Hematopoietic multipotent progenitor cell treated with erythropoietin and hydrocortisone succinate and interleukin-3 and kit ligand, for 8 days (in vitro differentiated cells): ENCODE results near the gene FAM167B.
"Not testable (repeated sequence)": the region's sequence is repeated elsewhere in the genome, so short reads cannot be mapped to it uniquely, and the experiment has no call there.

Experiments used
- DNase-seq: peaks from one replicate; pipeline ENCODE4 v3.0.0-alpha.2; 2015

Gene FAM167B

DNA sequence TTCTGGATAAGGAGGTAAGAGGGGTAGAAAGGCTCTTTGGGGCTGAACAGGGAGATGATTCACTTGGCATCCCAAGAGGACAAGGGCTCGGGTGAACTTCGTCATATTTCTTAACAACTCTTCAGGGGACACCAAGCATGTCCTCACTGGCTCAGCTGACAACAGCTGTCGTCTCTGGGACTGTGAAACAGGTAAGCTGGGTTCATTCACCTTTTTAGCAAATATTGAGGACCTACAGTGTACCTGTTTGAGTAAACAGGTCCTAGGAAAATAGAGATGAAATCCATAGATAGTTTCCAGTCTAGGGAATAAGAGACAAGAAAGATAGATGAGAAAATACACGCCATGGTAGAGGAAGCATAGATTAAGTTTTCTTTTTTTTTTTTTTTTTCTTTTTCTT is 22.7 kb upstream of the FAM167B start:
- DNase-seq = no peak

DNA sequence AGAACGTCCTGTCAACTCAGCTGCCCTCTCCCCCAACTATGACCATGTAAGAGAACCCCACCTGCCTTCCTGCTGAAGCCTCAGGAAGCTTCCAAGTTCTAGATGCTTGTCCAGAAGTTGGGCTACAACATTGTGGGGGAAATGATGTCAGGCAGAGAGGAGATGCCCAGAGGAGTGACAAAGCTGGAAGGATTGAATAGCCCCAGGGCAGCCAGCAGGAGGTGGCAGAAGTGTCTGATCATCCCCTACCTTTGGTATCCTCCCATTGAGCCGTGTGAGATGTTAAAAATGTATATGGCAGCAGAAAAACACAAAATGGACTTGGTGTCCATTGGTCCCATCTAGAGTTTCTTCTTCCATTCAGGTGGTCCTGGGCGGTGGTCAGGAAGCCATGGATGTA is 18.3 kb upstream of the FAM167B start:
- no peak for DNase-seq

GRCh38 chr1:32231843-32232432 is 15.1 kb upstream of the FAM167B start:
- DNase-seq = no peak

- DNase-seq = no peak
These were observed 14.3 kb upstream of the FAM167B start for GRCh38 chr1:32232558-32233304.

DNA sequence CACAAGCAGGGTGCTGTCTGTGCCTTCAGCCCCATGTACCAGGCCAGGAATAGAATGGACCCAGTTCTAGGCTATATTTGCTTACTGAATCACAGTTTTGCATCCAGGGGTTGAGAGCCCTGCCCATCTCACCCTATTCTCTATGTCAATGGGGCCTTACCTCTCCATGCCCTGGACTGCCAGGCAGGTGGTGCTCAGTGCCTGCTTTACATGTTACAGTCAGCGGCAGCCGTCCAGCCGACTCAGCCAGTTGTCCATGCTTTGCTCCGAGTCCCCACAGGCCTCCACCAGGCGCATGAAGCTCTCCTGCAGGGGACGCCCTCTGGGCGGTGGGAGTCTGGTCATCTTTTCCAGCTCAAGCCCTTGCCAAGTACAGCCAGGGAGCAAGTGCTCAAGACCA is 12.2 kb upstream of the FAM167B start:
- DNase-seq = no peak

DNA sequence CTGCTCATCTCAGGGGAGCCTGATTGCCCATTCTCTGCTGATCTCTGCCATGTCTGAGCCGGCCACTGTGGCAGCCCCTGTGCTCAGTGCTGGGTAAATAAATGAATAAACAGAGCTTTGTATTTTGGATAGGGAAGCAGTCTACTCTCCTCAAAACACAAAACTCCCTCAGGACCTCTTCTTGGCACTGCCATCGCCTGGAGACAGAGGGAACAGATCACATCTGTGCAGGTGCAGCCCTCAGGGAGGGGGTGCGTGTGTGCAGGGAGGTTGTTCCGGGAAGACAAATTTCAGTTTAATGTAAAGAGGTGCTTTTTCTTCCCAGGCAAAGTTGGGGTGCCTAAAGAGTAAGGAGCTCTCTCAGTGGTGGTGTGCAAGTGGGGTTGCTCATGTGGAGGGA is 7.7 kb upstream of the FAM167B start:
- DNase-seq = no peak

- DNase-seq = no peak
These were observed 7.3 kb upstream of the FAM167B start for GRCh38 chr1:32239790-32240139.

DNA sequence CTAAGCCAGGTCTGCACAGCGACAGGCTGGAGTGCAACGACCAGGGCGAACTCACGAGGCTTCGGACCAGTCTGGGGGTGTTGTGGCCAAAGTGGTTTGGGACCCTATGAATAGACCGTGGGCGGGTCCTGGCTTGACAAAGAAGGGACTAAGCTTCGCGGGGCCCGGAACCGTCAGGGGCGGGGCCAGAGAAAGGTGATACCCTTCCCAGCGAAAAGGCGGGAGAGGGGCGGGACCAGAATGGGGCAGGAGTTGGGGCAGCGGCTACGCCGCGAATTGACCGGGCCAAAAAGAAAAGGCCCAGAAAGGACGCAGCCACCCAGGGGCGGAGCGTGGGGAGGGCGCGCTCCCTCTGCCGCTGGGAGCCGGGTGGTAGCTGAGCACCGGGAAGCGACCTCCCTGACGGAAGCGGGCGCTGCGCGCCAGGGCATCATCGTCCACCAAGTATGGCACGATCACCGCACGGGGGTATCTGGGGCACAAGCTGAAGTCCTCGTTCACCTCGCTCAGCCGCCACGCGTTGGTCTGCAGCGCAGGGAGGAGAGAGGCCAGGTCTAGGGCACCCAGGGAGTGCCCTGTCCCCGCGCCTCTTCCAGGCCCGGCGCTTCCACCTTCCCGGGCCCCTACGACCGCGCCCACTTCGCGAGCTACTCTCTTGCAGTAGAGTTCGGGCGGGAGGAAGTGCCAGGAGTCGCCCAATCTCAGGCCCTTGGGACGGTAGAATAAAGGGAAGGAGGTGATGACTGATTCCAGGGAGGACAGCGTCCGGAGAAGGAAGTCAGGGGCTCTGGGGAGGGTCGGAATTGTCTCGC is 6.7 kb upstream of the FAM167B start:
- peak; percentile 32 for DNase-seq

DNA sequence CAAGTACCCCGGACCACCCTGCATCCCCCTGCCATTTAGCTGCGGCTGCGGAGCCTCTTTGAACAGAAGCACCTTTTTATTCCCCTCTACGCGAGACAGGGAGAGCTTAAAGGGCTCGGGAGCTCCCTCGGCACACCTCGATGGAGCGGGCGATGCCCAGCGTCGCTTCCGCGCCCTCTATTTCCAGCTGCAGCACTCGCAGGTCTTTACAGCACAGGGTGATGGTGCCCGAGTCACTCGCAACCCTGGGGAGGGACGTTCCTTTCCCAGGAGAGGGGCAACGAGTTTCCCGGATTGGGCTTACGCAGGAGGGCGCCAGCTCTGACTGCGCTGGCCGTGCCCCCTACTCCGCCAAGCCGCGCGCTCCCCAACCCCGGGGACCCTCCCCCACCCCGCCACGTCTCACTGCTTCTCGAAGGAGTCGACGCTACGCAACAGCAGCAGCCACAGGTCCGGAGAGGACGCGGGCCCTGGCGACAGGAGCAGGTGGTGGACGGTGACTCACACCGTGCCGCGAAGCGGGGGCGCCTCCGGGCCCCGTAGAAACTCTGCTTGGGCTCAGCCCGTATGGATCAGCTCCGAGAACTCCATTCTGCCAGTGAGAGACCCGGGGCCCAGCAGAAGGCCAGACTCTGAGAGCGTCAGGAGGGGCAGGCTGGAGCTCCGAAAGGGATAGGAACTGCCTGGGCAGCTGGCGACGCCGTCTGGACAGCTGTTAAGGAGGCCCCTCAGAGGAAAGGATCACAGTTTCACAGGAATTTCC is 5.8 kb upstream of the FAM167B start:
- DNase-seq = no peak

GRCh38 chr1:32242341-32242851 is 4.6 kb upstream of the FAM167B start:
- DNase-seq = no peak

- no peak for DNase-seq
These were observed 430 bp downstream of the FAM167B start for GRCh38 chr1:32247452-32247851.

- DNase-seq = peak; percentile 73
These were observed 1.2 kb downstream of the FAM167B start for GRCh38 chr1:32247983-32248889.

- DNase-seq = no peak
These were observed 3.0 kb downstream of the FAM167B start for GRCh38 chr1:32249831-32250525.

GRCh38 chr1:32250893-32251716 is 4.1 kb downstream of the FAM167B start, which contains the start of gene LCK:
TSS of gene LCK (plus strand) at chr1:32251265. CDS start at chr1:32274330, 23,065 bp downstream.
- no peak for DNase-seq

DNA sequence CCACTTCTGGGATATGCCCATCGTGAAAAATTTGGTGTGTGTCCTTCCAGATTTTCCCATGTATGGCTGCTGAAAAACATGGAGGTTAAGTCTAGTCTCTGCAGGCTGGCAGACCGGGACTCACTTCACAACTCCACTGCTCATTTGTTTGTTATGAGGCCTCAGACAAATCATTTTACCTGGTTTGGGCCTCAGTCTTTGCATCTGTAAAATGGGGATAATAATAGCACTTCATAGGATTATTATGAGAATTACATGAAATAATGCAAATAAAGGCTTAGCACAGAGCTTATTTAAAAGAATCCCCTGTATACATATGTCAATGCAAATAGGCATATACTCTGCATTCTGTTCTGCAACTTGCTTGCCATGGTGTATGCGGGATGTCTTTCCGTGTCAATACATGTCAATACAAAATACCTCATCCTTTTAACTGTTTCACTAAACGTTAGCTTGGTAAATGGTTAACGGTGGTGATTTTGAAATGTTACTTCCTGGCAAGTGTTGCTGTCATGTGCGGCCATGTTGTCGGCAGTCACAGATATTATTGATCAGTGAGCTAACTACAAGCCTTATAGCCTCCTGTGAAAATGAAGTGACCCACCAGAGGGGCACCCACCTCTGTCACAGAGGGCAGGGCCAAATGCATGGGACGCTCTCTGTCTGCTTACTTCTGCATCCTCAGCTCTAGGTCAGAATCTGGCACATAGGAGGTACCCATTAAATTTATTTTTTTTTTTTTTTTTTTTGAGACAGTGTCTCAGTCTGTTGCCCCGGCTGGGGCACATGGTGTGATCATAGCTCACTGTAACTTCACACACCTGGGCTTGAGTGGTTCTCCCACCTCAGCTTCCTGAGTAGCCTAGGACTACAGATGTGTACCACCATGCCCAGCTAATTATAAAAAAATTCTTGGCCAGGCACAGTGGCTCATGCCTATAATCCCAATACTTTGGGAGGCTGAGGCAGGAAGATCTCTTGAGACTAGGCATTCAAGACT is 8.3 kb downstream of the FAM167B start:
- no peak for DNase-seq

GRCh38 chr1:32256473-32257226 is 9.6 kb downstream of the FAM167B start:
- no peak for DNase-seq

DNA sequence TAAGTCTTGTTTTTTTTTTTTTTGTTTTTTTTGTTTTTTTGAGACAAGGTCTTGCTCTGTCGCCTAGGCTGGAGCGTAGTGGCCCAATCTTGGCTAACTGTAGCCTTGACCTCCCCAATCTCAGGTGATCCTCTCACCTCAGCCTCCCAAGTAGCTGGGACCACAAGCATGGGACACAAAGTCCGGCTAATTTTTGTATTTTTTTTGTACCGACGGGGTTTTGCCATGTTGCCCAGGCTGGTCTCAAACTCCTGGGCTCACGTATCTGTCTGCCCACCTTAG is 10.1 kb downstream of the FAM167B start:
- DNase-seq = no peak

DNA sequence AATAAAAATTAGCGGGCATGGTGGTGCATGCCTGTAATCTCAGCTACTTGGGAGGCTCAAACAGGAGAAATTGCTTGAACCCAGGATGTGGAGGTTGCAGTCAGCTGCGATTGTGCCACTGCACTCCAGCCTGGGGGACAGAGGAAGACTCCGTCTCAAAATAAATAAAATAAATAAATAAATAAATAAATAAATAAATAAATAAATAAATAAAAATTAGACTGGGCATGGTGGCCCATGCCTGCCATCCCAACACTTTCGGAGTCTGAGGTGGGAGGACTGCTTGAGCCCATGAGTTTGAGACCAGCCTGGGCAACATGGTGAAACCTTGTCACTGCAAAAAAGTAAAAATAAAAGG is 16.2 kb downstream of the FAM167B start:
- not testable (repeated sequence) for DNase-seq

- DNase-seq = no peak
These were observed 16.7 kb downstream of the FAM167B start for GRCh38 chr1:32263744-32264143.
